ENCODE results near the gene KLHL29.

GRCh38 chr2:23453432-23453831 is 68.5 kb downstream of the KLHL29 start:
- TF ChIP-seq POLR2AphosphoS5 (IDR thresholded peaks at IDR 0.05) (no peak), CTCF (IDR thresholded peaks at IDR 0.05 in 8 of 11, conservative IDR thresholded peaks at IDR 0.05 in 3 of 11) (no peak), POLR2A (IDR thresholded peaks at IDR 0.05) (no peak)
